ENCODE measurements around the gene PDE5A.

GRCh38 chr4:119656342-119656741 lies 27.7 kb upstream of the PDE5A start:
- TF ChIP-seq CTCF (IDR thresholded peaks at IDR 0.05): no peak
- TF ChIP-seq HDAC2 (IDR thresholded peaks at IDR 0.05): no peak
- TF ChIP-seq POLR2A (IDR thresholded peaks at IDR 0.05; ENCODE audit: low read length): no peak
- TF ChIP-seq ZFP36 (IDR thresholded peaks at IDR 0.05; ENCODE audit: borderline replicate concordance, partially characterized antibody): no peak
- TF ChIP-seq RARB (CRISPR knock-in tag; IDR thresholded peaks at IDR 0.05): no peak
- no peak for TF ChIP-seq MYC (IDR thresholded peaks at IDR 0.05; ENCODE audit: borderline replicate concordance, low read length)

Measured in A549 (cell line).